ENCODE data around the gene NSMCE3. TPM values are rescaled to one million over a fixed set of nuclear protein-coding genes. Genes with fewer than 3 reads are reported as not detected.

NSMCE3 gene
- total RNA-seq, 1 experiment from 2014 or later, result 8.0 TPM

DNA sequence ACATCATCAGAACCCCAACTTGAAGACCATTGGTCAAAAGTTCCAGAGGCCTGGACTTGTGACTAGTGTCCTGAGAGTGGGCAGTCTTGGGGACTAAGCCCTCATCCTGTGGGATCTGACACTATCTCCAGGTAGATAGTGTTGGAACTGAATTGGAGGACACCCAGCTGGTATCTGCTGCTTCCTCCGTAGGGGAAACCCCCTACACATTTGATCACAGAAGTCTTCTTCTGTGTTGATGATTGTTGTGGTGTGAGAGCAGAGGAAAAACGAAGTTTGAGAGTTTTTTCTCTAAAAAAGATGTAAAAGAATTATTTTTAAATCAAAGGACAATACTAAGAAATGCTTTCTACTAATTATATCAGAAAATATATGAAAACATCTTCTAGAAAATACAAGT is 6.9 kb downstream of the NSMCE3 start:
- H2AFZ ChIP-seq (ENCODE audit: low read length), result no peak overlapping the region
- H3K4me2 ChIP-seq (ENCODE audit: low read length), result no peak overlapping the region

DNA sequence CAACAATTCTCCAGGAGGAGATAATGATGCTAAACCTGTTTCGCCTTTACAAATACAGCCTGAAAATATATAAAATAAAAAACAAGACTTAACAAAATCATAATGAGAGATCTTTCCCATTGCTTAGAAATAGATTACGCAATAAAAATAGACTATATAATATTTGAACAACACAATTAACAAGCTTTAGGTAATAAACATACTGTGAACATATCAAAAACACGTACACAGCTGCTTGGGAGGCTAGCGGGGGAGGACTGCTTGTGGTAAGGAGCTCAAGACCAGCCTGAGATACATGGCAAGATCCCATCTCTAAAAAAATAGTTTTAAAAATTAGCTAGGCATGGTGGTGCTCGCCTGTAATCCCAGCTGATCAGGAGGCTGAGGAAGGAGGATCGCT is 8.7 kb downstream of the NSMCE3 start:
- H3K9ac ChIP-seq (ENCODE audit: low read length), result no peak overlapping the region
- no TSS peak for BruUV-seq (replicated peaks)
- no peak overlapping the region for H3K27ac ChIP-seq (ENCODE audit: low read length)
- TF ChIP-seq EZH2 (IDR thresholded peaks at IDR 0.05; ENCODE audit: low read length, unreplicated experiment) (no peak), EZH2phosphoT487 (IDR thresholded peaks at IDR 0.05; ENCODE audit: borderline replicate concordance, low read length) (no peak)
- TF ChIP-seq, protein P1, sequence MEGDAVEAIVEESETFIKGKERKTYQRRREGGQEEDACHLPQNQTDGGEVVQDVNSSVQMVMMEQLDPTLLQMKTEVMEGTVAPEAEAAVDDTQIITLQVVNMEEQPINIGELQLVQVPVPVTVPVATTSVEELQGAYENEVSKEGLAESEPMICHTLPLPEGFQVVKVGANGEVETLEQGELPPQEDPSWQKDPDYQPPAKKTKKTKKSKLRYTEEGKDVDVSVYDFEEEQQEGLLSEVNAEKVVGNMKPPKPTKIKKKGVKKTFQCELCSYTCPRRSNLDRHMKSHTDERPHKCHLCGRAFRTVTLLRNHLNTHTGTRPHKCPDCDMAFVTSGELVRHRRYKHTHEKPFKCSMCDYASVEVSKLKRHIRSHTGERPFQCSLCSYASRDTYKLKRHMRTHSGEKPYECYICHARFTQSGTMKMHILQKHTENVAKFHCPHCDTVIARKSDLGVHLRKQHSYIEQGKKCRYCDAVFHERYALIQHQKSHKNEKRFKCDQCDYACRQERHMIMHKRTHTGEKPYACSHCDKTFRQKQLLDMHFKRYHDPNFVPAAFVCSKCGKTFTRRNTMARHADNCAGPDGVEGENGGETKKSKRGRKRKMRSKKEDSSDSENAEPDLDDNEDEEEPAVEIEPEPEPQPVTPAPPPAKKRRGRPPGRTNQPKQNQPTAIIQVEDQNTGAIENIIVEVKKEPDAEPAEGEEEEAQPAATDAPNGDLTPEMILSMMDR (conservative IDR thresholded peaks at IDR 0.05; ENCODE audit: low read depth, low read length), result no peak
- H4K20me1 ChIP-seq (ENCODE audit: low read length), result no peaks in the 10 kb centered on the region
- no peak for ATAC-seq
- H3K4me3 ChIP-seq (ENCODE audit: low read length), result no peak overlapping the region
- H3K9me3 ChIP-seq (ENCODE audit: low read length), result no peaks in the 10 kb centered on the region
- no peak overlapping the region for H2AFZ ChIP-seq (ENCODE audit: low read length)
- POLR2A ChIA-PET (ENCODE audit: unreplicated experiment), result no interaction called here
- CTCF ChIA-PET, result no interaction called here
- H3K4me1 ChIP-seq (ENCODE audit: insufficient read depth, low read length), result no peaks in the 10 kb centered on the region
- intact Hi-C loops (cut with micrococcal nuclease), result no loop called here
- H3K9me2 ChIP-seq (replicated peaks; ENCODE audit: low read length), result no peaks in the 10 kb centered on the region
- no peak overlapping the region for H3K4me2 ChIP-seq (ENCODE audit: low read length)
- no peaks in the 10 kb centered on the region for H3F3A ChIP-seq (ENCODE audit: low read length, unreplicated experiment)
- H3K36me3 ChIP-seq (ENCODE audit: low read depth, low read length), result no peaks in the 10 kb centered on the region
- peaks cover 5% of the 10 kb centered on the region; the same call in 1 of the 2 replicates for H3K27me3 ChIP-seq (ENCODE audit: low read length)
- H3K79me2 ChIP-seq (ENCODE audit: low read length), result no peaks in the 10 kb centered on the region
- DNase-seq, result no peak

More for the DNA sequence above, 6.9 kb downstream of the NSMCE3 start:
- Histone ChIP-seq H3K4me1 (ENCODE audit: insufficient read depth, low read length) (peaks cover 7% of the 10 kb centered on the region; the same call in 1 of the 2 replicates), H3K9me3 (ENCODE audit: low read length) (no peaks in the 10 kb centered on the region), H3K27me3 (ENCODE audit: low read length) (peaks cover 5% of the 10 kb centered on the region; the same call in 1 of the 2 replicates), H3K79me2 (ENCODE audit: low read length) (peaks cover 7% of the 10 kb centered on the region), H3K9me2 (replicated peaks; ENCODE audit: low read length) (no peaks in the 10 kb centered on the region), H3K27ac (ENCODE audit: low read length) (no peak overlapping the region), H3F3A (ENCODE audit: low read length, unreplicated experiment) (no peaks in the 10 kb centered on the region), H3K9ac (ENCODE audit: low read length) (no peak overlapping the region), H3K4me3 (ENCODE audit: low read length) (no peak overlapping the region), H3K36me3 (ENCODE audit: low read depth, low read length) (no peaks in the 10 kb centered on the region), H4K20me1 (ENCODE audit: low read length) (no peaks in the 10 kb centered on the region)
- ChIA-PET CTCF (no interaction called here), POLR2A (ENCODE audit: unreplicated experiment) (no interaction called here)
- ATAC-seq, result no peak
- BruUV-seq (replicated peaks), result no TSS peak
- TF ChIP-seq EZH2 (IDR thresholded peaks at IDR 0.05; ENCODE audit: low read length, unreplicated experiment) (no peak), EZH2phosphoT487 (IDR thresholded peaks at IDR 0.05; ENCODE audit: borderline replicate concordance, low read length) (no peak)
- TF ChIP-seq, protein P1 (conservative IDR thresholded peaks at IDR 0.05; ENCODE audit: low read depth, low read length), result no peak
- DNase-seq, result no peak
- intact Hi-C loops (cut with micrococcal nuclease), result no loop called here

DNA sequence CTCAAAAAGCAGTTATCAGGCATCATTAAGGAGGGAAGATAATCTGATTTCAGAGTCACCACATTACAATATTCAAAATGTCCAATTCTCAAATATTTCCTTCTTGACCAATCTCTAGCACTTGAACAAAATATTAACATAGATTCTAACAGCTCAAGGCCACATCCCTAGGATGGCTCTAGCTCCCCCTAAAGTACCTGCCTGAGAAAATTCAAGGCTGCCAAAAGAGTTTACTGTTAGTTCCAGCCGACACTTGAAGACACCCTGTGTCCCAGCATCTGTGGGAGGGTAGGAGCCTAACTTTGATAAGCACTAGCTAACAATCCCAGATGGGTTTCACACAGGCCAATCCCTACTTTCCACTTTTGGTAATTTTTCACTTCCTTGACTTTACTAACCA is 10.4 kb downstream of the NSMCE3 start:
- no peaks in the 10 kb centered on the region for H3K9me2 ChIP-seq (replicated peaks; ENCODE audit: low read length)
- BruUV-seq (replicated peaks), result no TSS peak
- H3K79me2 ChIP-seq (ENCODE audit: low read length), result no peaks in the 10 kb centered on the region
- H3K4me1 ChIP-seq (ENCODE audit: insufficient read depth, low read length), result no peaks in the 10 kb centered on the region
- no peak for TF ChIP-seq EZH2 (IDR thresholded peaks at IDR 0.05; ENCODE audit: low read length, unreplicated experiment)
- TF ChIP-seq, protein P1 (conservative IDR thresholded peaks at IDR 0.05; ENCODE audit: low read depth, low read length), result peak; percentile 28; the same call in 1 of the 2 replicates
- no peaks in the 10 kb centered on the region for H4K20me1 ChIP-seq (ENCODE audit: low read length)
- 0 out of 2 replicates have a peak, but pooled peaks have one; percentile 24 for ATAC-seq
- H3K27me3 ChIP-seq (ENCODE audit: low read length), result peaks cover 5% of the 10 kb centered on the region; the same call in 1 of the 2 replicates
- CTCF ChIA-PET, result no interaction called here
- intact Hi-C loops (cut with micrococcal nuclease), result no loop called here
- H3F3A ChIP-seq (ENCODE audit: low read length, unreplicated experiment), result no peaks in the 10 kb centered on the region
- H3K36me3 ChIP-seq (ENCODE audit: low read depth, low read length), result no peaks in the 10 kb centered on the region
- H2AFZ ChIP-seq (ENCODE audit: low read length), result no peak overlapping the region
- H3K4me3 ChIP-seq (ENCODE audit: low read length), result no peak overlapping the region
- no peak overlapping the region for H3K9ac ChIP-seq (ENCODE audit: low read length)
- H3K27ac ChIP-seq (ENCODE audit: low read length), result no peak overlapping the region
- DNase-seq, result no peak
- H3K4me2 ChIP-seq (ENCODE audit: low read length), result no peak overlapping the region
- POLR2A ChIA-PET (ENCODE audit: unreplicated experiment), result no interaction called here
- H3K9me3 ChIP-seq (ENCODE audit: low read length), result no peaks in the 10 kb centered on the region
